ENCODE measurements around the gene CTXN1.

- TF ChIP-seq CTCF (IDR thresholded peaks at IDR 0.05; ENCODE audit: extremely low read depth in 1 of 2, insufficient read depth in 1 of 2, low read depth in 1 of 2, low read length in 2 of 2), result no peak
- TF ChIP-seq POLR2AphosphoS5 (IDR thresholded peaks at IDR 0.05; ENCODE audit: insufficient read depth, low read depth, low read length), result no peak
- TF ChIP-seq POLR2A (IDR thresholded peaks at IDR 0.05; ENCODE audit: low read depth, low read length), result no peak
- no peak for TF ChIP-seq JUN (IDR thresholded peaks at IDR 0.05; ENCODE audit: borderline replicate concordance, insufficient read depth, insufficient read length, low read depth)
Observed at GRCh38 chr19:7899751-7900378, 26.1 kb downstream of the CTXN1 start.
